HCT116 (cell line): ENCODE measurements around the gene BSX. TPM values are rescaled to one million over a fixed set of nuclear protein-coding genes. Genes with fewer than 3 reads are reported as not detected.

ENCODE experiments used
- ATAC-seq: fragments of 200-7000 bp; cut with Tn5 transposase; 2 replicates; pipeline ENCODE4 v1.9.1; 2020; ENCODE audit warnings: mild to moderate bottlenecking, moderate library complexity
- BruUV-seq: library from RNA; stranded (reverse); fragments of 400-500 nt; replicated peaks from 2 replicates; lab custom pipeline; 2021; lab: Mats Ljungman, UMichigan
- CTCF ChIA-PET: fragments of 300-600 bp; sonication (Branson Sonifier 250); formaldehyde crosslinking; loops from one replicate; lab custom pipeline; 2021; ENCODE audit warnings: antibody characterized with exemption; lab: Charles Lee
- POLR2A ChIA-PET: fragments of 300-600, 350-600 bp; sonication (Branson Sonifier 250); formaldehyde crosslinking; loops from one replicate; lab custom pipeline; 2021; ENCODE audit warnings: antibody characterized with exemption; lab: Charles Lee
- RAD21 ChIA-PET, 2 experiments: fragments of 300-600 bp; sonication (Branson Sonifier 250); formaldehyde crosslinking; loops; one replicate each; lab custom pipeline; 2023; ENCODE audit warnings: low total read pairs in 2 of 2; ENCODE audit not compliant: uncharacterized antibody in 2 of 2, unreplicated experiment in 2 of 2, low non-redundant PET in 1 of 2; lab: Charles Lee
- DNase-seq: peaks from one replicate; pipeline ENCODE4 v3.0.0-alpha.2; 2010; ENCODE audit warnings: low read depth, low spot score
- H2AFZ ChIP-seq: fragments of 200-600 bp; shearing (Covaris generic), sonication (generic); 2 replicates; pipeline ENCODE4 v1.6.1; 2017; ENCODE audit warnings: low read depth, mixed run types, mixed read lengths, antibody characterized with exemption, low read length; ENCODE audit not compliant: poor library complexity, severe bottlenecking
- H3K27ac ChIP-seq: 2 replicates; pipeline ENCODE4 v1.5.1; 2012; ENCODE audit warnings: low read depth, low read length
- H3K27me3 ChIP-seq: fragments of 200-600 bp; sonication (generic); 2 replicates; pipeline ENCODE4 v1.6.1; 2016; ENCODE audit warnings: mixed run types, low read length, mixed read lengths; ENCODE audit not compliant: insufficient read depth
- H3K36me3 ChIP-seq, 2 experiments: fragments of 200-500 bp in 1 of 2; fragments of 200-600 bp in 1 of 2; sonication (Bioruptor generic) in 1 of 2; sonication (generic) in 1 of 2; 2 replicates each; pipeline versions ENCODE4 v1.5.1 to v1.6.1; 2014 to 2016; ENCODE audit warnings: low read length in 2 of 2, inconsistent platforms in 1 of 2, mixed read lengths in 1 of 2, mixed run types in 1 of 2; ENCODE audit not compliant: insufficient read depth in 2 of 2, control insufficient read depth in 1 of 2
- H3K4me1 ChIP-seq, 2 experiments: fragments of 200-600 bp in 1 of 2; sonication (generic) in 1 of 2; 2 replicates each; pipeline versions ENCODE4 v1.5.1 to v1.6.1; 2012 to 2017; ENCODE audit warnings: low read length in 2 of 2, inconsistent platforms in 1 of 2, mild to moderate bottlenecking in 1 of 2, mixed read lengths in 1 of 2, mixed run types in 1 of 2, moderate library complexity in 1 of 2; ENCODE audit not compliant: insufficient read depth in 2 of 2, control insufficient read depth in 1 of 2
- H3K4me2 ChIP-seq: fragments of 200-600 bp; sonication (generic); 2 replicates; pipeline ENCODE4 v1.6.1; 2017; ENCODE audit warnings: mixed run types, low read length, mixed read lengths
- H3K4me3 ChIP-seq, 2 experiments: fragments of 200-600 bp in 1 of 2; sonication (generic) in 1 of 2; replicated peaks in 1 of 2; 2 replicates each; pipeline ENCODE4 v1.5.1; 2011 to 2016; ENCODE audit warnings: low read length in 2 of 2, control low read depth in 1 of 2, low read depth in 1 of 2, mild to moderate bottlenecking in 1 of 2, mixed read lengths in 1 of 2, mixed run types in 1 of 2
- H3K79me2 ChIP-seq: fragments of 200-600 bp; sonication (generic); 2 replicates; pipeline ENCODE4 v1.6.1; 2017; ENCODE audit warnings: mild to moderate bottlenecking, mixed run types, low read length, moderate library complexity, mixed read lengths; ENCODE audit not compliant: insufficient read depth
- H3K9ac ChIP-seq: fragments of 200-600 bp; sonication (generic); 2 replicates; pipeline ENCODE4 v1.6.1; 2016; ENCODE audit warnings: low read length, mixed read lengths
- H3K9me2 ChIP-seq: fragments of 200-600 bp; sonication (generic), shearing (Covaris generic); 2 replicates; pipeline ENCODE4 v1.6.1; 2017; ENCODE audit warnings: mixed run types, mild to moderate bottlenecking, moderate library complexity; ENCODE audit not compliant: insufficient read depth
- H3K9me3 ChIP-seq, 2 experiments: fragments of 200-500 bp in 1 of 2; fragments of 200-600 bp in 1 of 2; sonication (Bioruptor generic) in 1 of 2; sonication (generic) in 1 of 2; 2 replicates each; pipeline ENCODE4 v1.6.1; 2014 to 2017; ENCODE audit warnings: low read length in 2 of 2, mixed read lengths in 2 of 2, inconsistent platforms in 1 of 2, low read depth in 1 of 2, mild to moderate bottlenecking in 1 of 2, mixed run types in 1 of 2, moderate library complexity in 1 of 2; ENCODE audit not compliant: control insufficient read depth in 1 of 2, insufficient read depth in 1 of 2
- H4K20me1 ChIP-seq: fragments of 200-600 bp; sonication (generic), shearing (Covaris generic); 2 replicates; pipeline ENCODE4 v1.6.1; 2017; ENCODE audit warnings: mixed run types, mild to moderate bottlenecking, moderate library complexity; ENCODE audit not compliant: insufficient read depth
- CBX3 ChIP-seq: IDR thresholded peaks from 2 replicates; pipeline ENCODE4 v1.6.1; 2012; ENCODE audit warnings: low read depth
- EGR1 ChIP-seq: IDR thresholded peaks from 2 replicates; pipeline ENCODE4 v1.6.1; 2012; ENCODE audit warnings: low read depth
- ELF1 ChIP-seq: IDR thresholded peaks from 2 replicates; pipeline ENCODE4 v1.6.1; 2012; ENCODE audit warnings: low read depth, borderline replicate concordance
- EZH2 ChIP-seq: fragments of 200-600 bp; sonication (generic); IDR thresholded peaks from 2 replicates; pipeline ENCODE4 v1.6.1; 2017; ENCODE audit warnings: antibody characterized with exemption, mixed run types
- FOSL1 ChIP-seq: IDR thresholded peaks from 2 replicates; pipeline ENCODE4 v1.6.1; 2012; ENCODE audit warnings: low read depth
- JUND ChIP-seq: IDR thresholded peaks from 2 replicates; pipeline ENCODE4 v1.6.1; 2012
- MAX ChIP-seq: IDR thresholded peaks from 2 replicates; pipeline ENCODE4 v1.6.1; 2012
- POLR2A ChIP-seq: IDR thresholded peaks from 2 replicates; pipeline ENCODE4 v1.7.0; 2011; ENCODE audit warnings: borderline replicate concordance; ENCODE audit not compliant: insufficient read depth, insufficient read length; ENCODE audit errors: extremely low read depth
- SRF ChIP-seq: IDR thresholded peaks from 2 replicates; pipeline ENCODE4 v1.6.1; 2012; ENCODE audit warnings: low read depth
- ZBTB33 ChIP-seq: IDR thresholded peaks from 2 replicates; pipeline ENCODE4 v1.6.1; 2011; ENCODE audit warnings: mild to moderate bottlenecking, low read length, moderate library complexity; ENCODE audit not compliant: insufficient replicate concordance; ENCODE audit errors: extremely low read depth
- ZNF274 ChIP-seq: fragments of 200-500 bp; sonication (Bioruptor generic); IDR thresholded peaks from 2 replicates; pipeline ENCODE4 v1.6.1; 2014; ENCODE audit warnings: mild to moderate bottlenecking, low read depth, low read length, inconsistent platforms
- intact Hi-C: fragments of 100-400 bp; cut with micrococcal nuclease; formaldehyde crosslinking; loops from 2 replicates; pipeline ENCODE4 v1.10.0; 2022
- total RNA-seq: library from RNA; stranded (reverse); gene quantifications from one replicate; pipeline ENCODE4 v1.2.1, GENCODE V29; 2021; ENCODE audit not compliant: unreplicated experiment
- TF ChIP-seq, protein P1 (sequence below): IDR thresholded peaks from 2 replicates; pipeline ENCODE4 v1.6.1; 2012; ENCODE audit warnings: low read depth

BSX gene
- total RNA-seq, 1 experiment from 2014 or later = not detected

DNA sequence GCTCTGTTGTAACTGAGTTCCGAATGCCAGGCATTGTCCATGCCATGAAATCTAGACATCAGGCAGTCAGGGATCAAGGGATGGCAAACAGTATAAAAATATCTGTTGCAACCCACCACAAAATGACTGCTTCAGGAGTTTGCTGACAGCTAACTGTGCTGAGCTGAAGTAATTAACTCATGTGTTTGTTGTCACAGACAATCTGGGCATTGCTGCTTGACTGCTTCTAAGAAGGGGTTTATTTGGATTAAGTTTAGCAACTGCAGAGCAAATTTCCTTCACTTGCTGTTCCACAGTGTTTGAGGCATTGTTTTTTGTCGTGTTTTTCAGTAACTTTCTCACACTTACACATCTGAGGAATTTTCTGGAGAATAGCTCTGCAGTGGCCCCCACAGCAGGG, 30.4 kb downstream of the BSX start (continued):
- TF ChIP-seq EZH2 (no peak), CBX3 (no peak), ZNF274 (no peak), JUND (no peak), POLR2A (no peak)

- Histone ChIP-seq H3K4me3 (no peak overlapping the region), H2AFZ (no peak overlapping the region), H3K4me1 (no peaks in the 10 kb centered on the region), H3K27ac (no peak overlapping the region), H3K36me3 (no peaks in the 10 kb centered on the region)
- POLR2A ChIA-PET = no interaction called here
- TF ChIP-seq MAX = no peak
- no peak for TF ChIP-seq ELF1
- no peak for TF ChIP-seq ZNF274
- no peak for TF ChIP-seq FOSL1
- TF ChIP-seq SRF = no peak
- TF ChIP-seq ZBTB33 = no peak
- no peak for TF ChIP-seq EGR1
- TF ChIP-seq, protein P1, sequence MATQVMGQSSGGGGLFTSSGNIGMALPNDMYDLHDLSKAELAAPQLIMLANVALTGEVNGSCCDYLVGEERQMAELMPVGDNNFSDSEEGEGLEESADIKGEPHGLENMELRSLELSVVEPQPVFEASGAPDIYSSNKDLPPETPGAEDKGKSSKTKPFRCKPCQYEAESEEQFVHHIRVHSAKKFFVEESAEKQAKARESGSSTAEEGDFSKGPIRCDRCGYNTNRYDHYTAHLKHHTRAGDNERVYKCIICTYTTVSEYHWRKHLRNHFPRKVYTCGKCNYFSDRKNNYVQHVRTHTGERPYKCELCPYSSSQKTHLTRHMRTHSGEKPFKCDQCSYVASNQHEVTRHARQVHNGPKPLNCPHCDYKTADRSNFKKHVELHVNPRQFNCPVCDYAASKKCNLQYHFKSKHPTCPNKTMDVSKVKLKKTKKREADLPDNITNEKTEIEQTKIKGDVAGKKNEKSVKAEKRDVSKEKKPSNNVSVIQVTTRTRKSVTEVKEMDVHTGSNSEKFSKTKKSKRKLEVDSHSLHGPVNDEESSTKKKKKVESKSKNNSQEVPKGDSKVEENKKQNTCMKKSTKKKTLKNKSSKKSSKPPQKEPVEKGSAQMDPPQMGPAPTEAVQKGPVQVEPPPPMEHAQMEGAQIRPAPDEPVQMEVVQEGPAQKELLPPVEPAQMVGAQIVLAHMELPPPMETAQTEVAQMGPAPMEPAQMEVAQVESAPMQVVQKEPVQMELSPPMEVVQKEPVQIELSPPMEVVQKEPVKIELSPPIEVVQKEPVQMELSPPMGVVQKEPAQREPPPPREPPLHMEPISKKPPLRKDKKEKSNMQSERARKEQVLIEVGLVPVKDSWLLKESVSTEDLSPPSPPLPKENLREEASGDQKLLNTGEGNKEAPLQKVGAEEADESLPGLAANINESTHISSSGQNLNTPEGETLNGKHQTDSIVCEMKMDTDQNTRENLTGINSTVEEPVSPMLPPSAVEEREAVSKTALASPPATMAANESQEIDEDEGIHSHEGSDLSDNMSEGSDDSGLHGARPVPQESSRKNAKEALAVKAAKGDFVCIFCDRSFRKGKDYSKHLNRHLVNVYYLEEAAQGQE = no peak
- TF ChIP-seq, all 23 proteins: peak for 0
- Histone ChIP-seq H3K27me3 (no peaks in the 10 kb centered on the region), H3K79me2 (no peaks in the 10 kb centered on the region), H3K9me2 (0 out of 2 replicates have a peak, but pooled peaks cover 4% of the 10 kb centered on the region), H3K9me3 (no peaks in the 10 kb centered on the region), H4K20me1 (no peaks in the 10 kb centered on the region), H3K9ac (no peak overlapping the region), H3K4me2 (no peak overlapping the region)
- no peak for DNase-seq
- no peak for ATAC-seq
- BruUV-seq = no TSS peak
- intact Hi-C loops = no loop called here
- ChIA-PET RAD21 (no interaction called here), CTCF (no interaction called here)
Observed at GRCh38 chr11:122938557-122938956, 43.1 kb downstream of the BSX start.
